Measurements from ENCODE around the gene ZNF143.

GRCh38 chr11:9535189-9535781, 74.5 kb downstream of the ZNF143 start:
- TF ChIP-seq POLR2AphosphoS5 (IDR thresholded peaks at IDR 0.05; ENCODE audit: low read depth, low read length) (no peak), TAF1 (IDR thresholded peaks at IDR 0.05; ENCODE audit: borderline replicate concordance, low read depth, low read length) (no peak), POLR2A (IDR thresholded peaks at IDR 0.05; ENCODE audit: low read depth, low read length) (no peak)

All from GM12892 (cell line).